Measurements from ENCODE around the gene RELCH.

The RELCH gene

DNA sequence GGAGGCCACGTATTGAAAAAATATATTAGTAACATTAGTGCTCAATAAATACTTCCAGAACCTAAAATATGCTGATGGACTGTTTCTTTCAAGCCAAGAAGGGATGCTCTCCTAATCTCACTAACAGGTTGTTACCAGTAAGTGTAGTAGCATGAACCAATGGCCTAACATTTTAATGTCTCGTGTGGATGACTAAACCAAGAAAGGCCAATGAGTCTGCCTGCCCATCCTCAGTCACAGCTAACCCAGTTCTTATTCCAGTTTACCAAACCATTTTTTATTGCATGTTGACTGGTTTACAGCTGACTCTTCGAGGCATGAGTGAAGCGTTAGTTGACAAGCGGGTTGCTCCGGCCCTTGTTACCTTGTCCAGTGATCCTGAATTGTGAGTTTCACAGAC lies 93.0 kb downstream of the RELCH start:
- no peak overlapping the region for H3K4me3 ChIP-seq
- no peak overlapping the region for H3K9ac ChIP-seq (ENCODE audit: insufficient read length)
- no peak overlapping the region for H3K27ac ChIP-seq
- no peaks in the 10 kb centered on the region for H3K9me3 ChIP-seq (ENCODE audit: low read depth, low read length)
- H3K36me3 ChIP-seq (ENCODE audit: insufficient read depth, low read length) = no peaks in the 10 kb centered on the region
- no peak for DNase-seq (ENCODE audit: low read depth, low spot score)
- no peak for TF ChIP-seq EZH2 (IDR thresholded peaks at IDR 0.05)
- no peak for TF ChIP-seq POLR2AphosphoS5 (IDR thresholded peaks at IDR 0.05; ENCODE audit: borderline replicate concordance, low read depth, low read length)
- no peak for TF ChIP-seq FOXP2 (optimal IDR thresholded peaks at IDR 0.05; ENCODE audit: control extremely low read depth, extremely low read length, insufficient read depth)

DNA sequence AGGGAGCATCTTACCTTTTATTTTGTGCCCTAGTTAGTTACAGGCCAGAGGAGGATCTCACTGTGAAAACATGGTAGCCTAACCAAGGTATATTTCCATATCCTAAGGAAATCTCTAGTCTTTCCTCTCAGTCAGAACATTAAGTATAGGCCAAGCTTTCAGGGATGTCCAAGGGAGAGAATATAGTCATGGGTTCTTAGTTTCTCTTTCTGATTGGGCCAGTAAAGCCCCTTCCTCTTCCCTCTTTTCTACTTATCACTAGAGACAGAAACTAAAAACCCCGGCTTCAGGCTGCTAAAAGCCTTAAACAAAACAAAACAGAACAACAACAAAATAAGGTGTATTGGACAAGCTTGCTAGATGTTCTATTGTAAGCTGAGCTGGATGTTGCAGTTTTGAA lies 93.7 kb downstream of the RELCH start:
- Histone ChIP-seq H3K9me3 (ENCODE audit: low read depth, low read length) (no peaks in the 10 kb centered on the region), H3K9ac (ENCODE audit: insufficient read length) (no peak overlapping the region), H3K4me3 (no peak overlapping the region), H3K27ac (no peak overlapping the region), H3K36me3 (ENCODE audit: insufficient read depth, low read length) (no peaks in the 10 kb centered on the region)
- no peak for DNase-seq (ENCODE audit: low read depth, low spot score)
- no peak for TF ChIP-seq FOXP2 (optimal IDR thresholded peaks at IDR 0.05; ENCODE audit: control extremely low read depth, extremely low read length, insufficient read depth)
- no peak for TF ChIP-seq EZH2 (IDR thresholded peaks at IDR 0.05)
- no peak for TF ChIP-seq POLR2AphosphoS5 (IDR thresholded peaks at IDR 0.05; ENCODE audit: borderline replicate concordance, low read depth, low read length)

DNA sequence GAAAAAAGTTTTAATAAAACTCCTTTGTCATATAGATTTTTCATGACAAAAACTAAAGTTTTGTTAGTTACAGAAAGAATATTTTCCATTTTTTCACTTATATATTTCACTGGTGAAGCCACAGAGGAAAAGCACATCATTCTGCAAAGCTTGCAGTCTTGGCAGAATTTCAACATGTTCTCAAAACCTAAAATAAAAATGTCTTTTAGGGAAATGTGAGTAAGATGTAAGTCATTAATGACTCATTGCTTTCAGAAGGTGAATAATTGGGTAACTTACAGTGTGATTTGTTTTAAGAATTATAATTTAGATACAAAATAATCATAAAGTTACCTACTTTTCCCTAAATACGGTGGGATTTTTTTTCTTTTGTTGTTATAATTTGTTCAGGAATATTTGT lies 94.6 kb downstream of the RELCH start:
- no peak overlapping the region; the same call in 1 of the 2 replicates for H3K27ac ChIP-seq
- TF ChIP-seq POLR2AphosphoS5 (IDR thresholded peaks at IDR 0.05; ENCODE audit: borderline replicate concordance, low read depth, low read length) = no peak
- TF ChIP-seq FOXP2 (optimal IDR thresholded peaks at IDR 0.05; ENCODE audit: control extremely low read depth, extremely low read length, insufficient read depth) = no peak
- TF ChIP-seq EZH2 (IDR thresholded peaks at IDR 0.05) = no peak
- H3K36me3 ChIP-seq (ENCODE audit: insufficient read depth, low read length) = no peaks in the 10 kb centered on the region
- DNase-seq (ENCODE audit: low read depth, low spot score) = no peak
- no peaks in the 10 kb centered on the region for H3K9me3 ChIP-seq (ENCODE audit: low read depth, low read length)
- H3K9ac ChIP-seq (ENCODE audit: insufficient read length) = no peak overlapping the region
- H3K4me3 ChIP-seq = no peak overlapping the region

DNA sequence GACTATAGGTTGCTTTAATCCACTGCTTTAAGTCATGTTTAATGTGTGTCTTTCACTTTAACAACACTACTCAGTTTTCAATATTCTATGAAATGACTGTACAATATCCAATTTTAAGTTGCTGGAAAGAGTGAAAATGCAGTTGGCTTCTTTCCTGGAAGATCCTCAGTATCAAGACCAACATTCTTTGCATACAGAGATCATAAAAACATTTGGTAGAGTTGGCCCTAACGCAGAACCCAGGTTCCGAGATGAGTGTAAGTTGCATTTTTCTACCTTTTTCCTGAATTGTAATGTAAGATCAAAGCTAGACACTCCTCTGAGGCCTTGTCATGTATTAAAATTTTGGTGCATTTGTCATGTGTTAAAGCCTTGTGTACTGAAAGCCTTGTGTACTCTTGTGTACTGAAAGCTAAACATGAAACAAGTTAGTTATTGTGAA lies 95.2 kb downstream of the RELCH start:
- H3K4me3 ChIP-seq = no peak overlapping the region
- H3K36me3 ChIP-seq (ENCODE audit: insufficient read depth, low read length) = no peaks in the 10 kb centered on the region
- TF ChIP-seq EZH2 (IDR thresholded peaks at IDR 0.05) (no peak), FOXP2 (optimal IDR thresholded peaks at IDR 0.05; ENCODE audit: control extremely low read depth, extremely low read length, insufficient read depth) (no peak), POLR2AphosphoS5 (IDR thresholded peaks at IDR 0.05; ENCODE audit: borderline replicate concordance, low read depth, low read length) (no peak)
- H3K9ac ChIP-seq (ENCODE audit: insufficient read length) = no peak overlapping the region
- DNase-seq (ENCODE audit: low read depth, low spot score) = no peak
- H3K27ac ChIP-seq = no peak overlapping the region
- H3K9me3 ChIP-seq (ENCODE audit: low read depth, low read length) = no peaks in the 10 kb centered on the region

DNA sequence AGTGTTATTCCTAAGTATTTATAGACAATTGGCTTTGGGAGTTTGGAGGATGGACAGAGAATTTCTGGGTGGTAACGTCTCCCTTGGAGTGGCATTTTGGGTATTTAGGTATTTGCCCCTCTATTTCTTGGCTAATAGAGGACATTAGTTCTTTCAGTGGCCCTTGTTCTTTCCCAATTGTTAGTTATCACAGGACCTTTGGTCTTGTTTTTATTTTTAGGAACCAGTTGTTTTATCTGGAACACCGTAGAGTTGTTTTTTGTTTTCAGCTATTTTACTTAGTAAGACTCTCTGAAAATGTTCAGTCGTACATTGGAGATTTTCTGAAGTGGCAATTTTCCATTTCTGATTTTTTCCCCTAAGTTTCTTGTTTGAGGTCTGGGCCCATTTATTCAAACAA lies 97.6 kb downstream of the RELCH start:
- no peak overlapping the region for H3K27ac ChIP-seq
- H3K4me3 ChIP-seq = no peak overlapping the region
- H3K9me3 ChIP-seq (ENCODE audit: low read depth, low read length) = no peaks in the 10 kb centered on the region
- TF ChIP-seq EZH2 (IDR thresholded peaks at IDR 0.05) = no peak
- DNase-seq (ENCODE audit: low read depth, low spot score) = no peak
- H3K9ac ChIP-seq (ENCODE audit: insufficient read length) = no peak overlapping the region
- H3K36me3 ChIP-seq (ENCODE audit: insufficient read depth, low read length) = 0 out of 2 replicates have a peak, but pooled peaks cover 4% of the 10 kb centered on the region

DNA sequence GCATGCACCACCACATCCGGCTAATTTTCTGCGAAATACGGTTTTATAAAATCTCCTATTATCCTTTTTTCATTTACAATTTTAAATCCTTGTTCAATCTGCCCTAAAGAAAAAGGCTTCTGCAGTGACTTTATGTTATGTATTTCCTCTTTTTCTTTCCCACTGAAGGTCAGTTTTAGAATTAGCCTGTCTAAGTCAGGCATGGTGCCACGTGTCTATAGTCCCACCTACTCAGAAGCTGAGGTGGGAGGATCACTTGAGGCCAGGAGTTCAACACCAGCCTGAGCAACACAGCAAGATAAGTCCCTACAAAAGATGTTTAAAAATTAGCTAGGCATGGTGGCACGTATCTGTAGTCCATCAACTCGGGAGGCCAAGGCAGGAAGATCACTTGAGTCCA lies 98.2 kb downstream of the RELCH start:
- Histone ChIP-seq H3K36me3 (ENCODE audit: insufficient read depth, low read length) (0 out of 2 replicates have a peak, but pooled peaks cover 4% of the 10 kb centered on the region), H3K27ac (no peak overlapping the region), H3K9me3 (ENCODE audit: low read depth, low read length) (no peaks in the 10 kb centered on the region), H3K9ac (ENCODE audit: insufficient read length) (no peak overlapping the region), H3K4me3 (no peak overlapping the region)
- no peak for DNase-seq (ENCODE audit: low read depth, low spot score)
- TF ChIP-seq FOXP2 (optimal IDR thresholded peaks at IDR 0.05; ENCODE audit: control extremely low read depth, extremely low read length, insufficient read depth) = no peak
- TF ChIP-seq EZH2 (IDR thresholded peaks at IDR 0.05) = no peak
- no peak for TF ChIP-seq POLR2AphosphoS5 (IDR thresholded peaks at IDR 0.05; ENCODE audit: borderline replicate concordance, low read depth, low read length)

DNA sequence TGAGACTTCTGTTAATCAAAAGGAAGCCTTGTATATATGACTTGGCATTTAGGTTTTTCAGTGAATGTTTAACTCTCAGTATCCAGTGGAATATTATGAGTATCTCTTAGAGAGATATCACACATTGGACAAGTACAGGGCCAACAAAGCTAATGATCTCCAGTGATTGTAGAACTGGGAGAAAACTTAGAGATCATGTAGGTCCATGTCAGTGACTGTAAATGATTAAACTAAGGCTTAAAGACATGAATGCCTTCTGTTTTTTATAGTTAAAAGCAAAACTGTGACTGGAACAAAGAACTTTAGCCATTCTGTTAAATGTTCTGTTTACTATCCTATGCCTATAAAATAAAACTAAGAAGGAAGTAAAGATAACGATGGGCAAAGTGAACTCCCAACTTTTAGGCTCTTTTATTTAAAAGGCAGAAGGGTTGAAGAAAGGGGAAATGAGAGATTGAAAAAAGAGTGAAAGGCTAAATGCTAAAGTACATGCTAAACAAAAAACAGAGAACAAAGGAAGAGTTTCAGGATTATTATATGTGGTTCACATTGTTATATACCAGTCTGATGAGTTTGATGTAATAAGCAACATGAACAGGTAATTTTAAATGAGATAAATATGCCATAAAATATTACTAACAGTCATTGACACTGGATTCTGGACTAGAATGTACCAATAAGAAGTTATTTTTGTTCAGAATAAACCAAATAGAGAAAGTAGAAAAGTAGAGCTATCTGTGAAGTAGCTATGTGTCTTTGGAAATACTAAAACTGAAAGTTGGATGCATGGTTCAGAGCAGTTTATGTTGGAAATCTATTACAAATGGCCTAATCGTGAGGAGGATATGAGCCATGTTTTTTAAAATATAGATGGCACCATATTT lies 101.0 kb downstream of the RELCH start:
- Histone ChIP-seq H3K4me3 (no peak overlapping the region), H3K27ac (no peak overlapping the region), H3K36me3 (ENCODE audit: insufficient read depth, low read length) (peaks cover 4% of the 10 kb centered on the region; the same call in 1 of the 2 replicates), H3K9me3 (ENCODE audit: low read depth, low read length) (no peaks in the 10 kb centered on the region), H3K9ac (ENCODE audit: insufficient read length) (no peak overlapping the region)
- TF ChIP-seq EZH2 (IDR thresholded peaks at IDR 0.05) (no peak), FOXP2 (optimal IDR thresholded peaks at IDR 0.05; ENCODE audit: control extremely low read depth, extremely low read length, insufficient read depth) (no peak), POLR2AphosphoS5 (IDR thresholded peaks at IDR 0.05; ENCODE audit: borderline replicate concordance, low read depth, low read length) (no peak)
- DNase-seq (ENCODE audit: low read depth, low spot score) = no peak

DNA sequence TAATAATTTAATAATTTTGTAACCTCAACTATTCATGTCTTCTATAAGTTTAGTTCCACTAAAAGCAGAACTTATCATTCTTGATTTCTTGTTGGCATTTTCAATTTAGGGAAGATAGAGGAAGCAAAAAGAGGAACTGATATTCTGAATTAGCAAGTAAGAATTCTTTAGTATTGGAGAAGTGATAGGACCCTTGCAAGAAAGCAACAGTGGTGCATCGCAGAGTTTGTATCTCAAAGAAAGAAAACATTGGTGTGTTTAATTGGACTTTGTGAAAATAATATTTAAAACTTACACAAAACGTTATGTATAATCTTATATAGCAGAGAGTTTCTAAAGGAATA lies 101.6 kb downstream of the RELCH start:
- Histone ChIP-seq H3K9ac (ENCODE audit: insufficient read length) (no peak overlapping the region), H3K27ac (no peak overlapping the region), H3K9me3 (ENCODE audit: low read depth, low read length) (no peaks in the 10 kb centered on the region), H3K4me3 (no peak overlapping the region), H3K36me3 (ENCODE audit: insufficient read depth, low read length) (peaks cover 4% of the 10 kb centered on the region; the same call in 1 of the 2 replicates)
- TF ChIP-seq FOXP2 (optimal IDR thresholded peaks at IDR 0.05; ENCODE audit: control extremely low read depth, extremely low read length, insufficient read depth) (no peak), EZH2 (IDR thresholded peaks at IDR 0.05) (no peak), POLR2AphosphoS5 (IDR thresholded peaks at IDR 0.05; ENCODE audit: borderline replicate concordance, low read depth, low read length) (no peak)
- no peak for DNase-seq (ENCODE audit: low read depth, low spot score)

All from SK-N-MC (cell line).